SK-N-SH (cell line): ENCODE measurements around the gene XPOT. TPM values are rescaled to one million over a fixed set of nuclear protein-coding genes. Genes with fewer than 3 reads are reported as not detected.

Experiments
- CTCF ChIA-PET: fragments of 300-600, 350-600 bp; formaldehyde crosslinking; extraction: SDS; loops from one replicate; lab custom pipeline; 2021; lab: Yijun Ruan, JAX
- POLR2A ChIA-PET: fragments of 350-600 bp; sonication (Branson Sonifier 250); formaldehyde crosslinking; extraction: SDS; loops from one replicate; lab custom pipeline; 2020; ENCODE audit warnings: antibody characterized with exemption, inconsistent platforms; lab: Yijun Ruan, JAX
- DNase-seq: peaks from one replicate; pipeline ENCODE4 v3.0.0; 2012
- H2AFZ ChIP-seq: fragments of 200-600 bp; sonication (generic); 2 replicates; pipeline ENCODE4 v1.8.1; 2016; ENCODE audit warnings: antibody characterized with exemption, mild to moderate bottlenecking, low read depth
- H3F3A ChIP-seq: fragments of 200-600 bp; sonication (generic); replicated peaks from 2 replicates; pipeline ENCODE3; 2016; ENCODE audit warnings: antibody characterized with exemption, mild to moderate bottlenecking; ENCODE audit not compliant: insufficient read depth
- H3K27ac ChIP-seq, 2 experiments: fragments of 200-500 bp in 1 of 2; fragments of 200-600 bp in 1 of 2; sonication (Bioruptor generic) in 1 of 2; sonication (generic), shearing (Covaris generic) in 1 of 2; 2 replicates each; pipeline versions ENCODE4 v1.5.1 to v1.6.1; 2014 to 2016; ENCODE audit warnings: low read depth in 2 of 2, inconsistent platforms in 1 of 2, low read length in 1 of 2, mild to moderate bottlenecking in 1 of 2, mixed read lengths in 1 of 2
- H3K27me3 ChIP-seq: fragments of 200-600 bp; sonication (generic), shearing (Covaris generic); 2 replicates; pipeline ENCODE4 v1.6.1; 2016; ENCODE audit warnings: mixed run types; ENCODE audit not compliant: insufficient read depth
- H3K36me3 ChIP-seq, 2 experiments: fragments of 200-500 bp in 1 of 2; fragments of 200-600 bp in 1 of 2; sonication (Bioruptor generic) in 1 of 2; sonication (generic) in 1 of 2; replicated peaks in 1 of 2; 2 replicates each; pipeline versions ENCODE3 to v1.5.1; 2014 to 2016; ENCODE audit warnings: low read length in 1 of 2, mild to moderate bottlenecking in 1 of 2; ENCODE audit not compliant: insufficient read depth in 2 of 2, control insufficient read depth in 1 of 2
- H3K4me1 ChIP-seq, 2 experiments: fragments of 200-500 bp in 1 of 2; fragments of 200-600 bp in 1 of 2; sonication (Bioruptor generic) in 1 of 2; sonication (generic), shearing (Covaris generic) in 1 of 2; 2 replicates each; pipeline versions ENCODE4 v1.5.1 to v1.6.1; 2014 to 2016; ENCODE audit warnings: low read depth in 1 of 2, low read length in 1 of 2, mixed run types in 1 of 2; ENCODE audit not compliant: insufficient read depth in 2 of 2, control insufficient read depth in 1 of 2
- H3K4me2 ChIP-seq: fragments of 200-600 bp; sonication (generic), shearing (Covaris generic); 2 replicates; pipeline ENCODE4 v1.6.1; 2017; ENCODE audit warnings: mixed run types
- H3K4me3 ChIP-seq, 2 experiments: fragments of 200-500 bp in 1 of 2; fragments of 200-600 bp in 1 of 2; sonication (Bioruptor generic) in 1 of 2; sonication (generic), shearing (Covaris generic) in 1 of 2; 2 replicates each; pipeline versions ENCODE4 v1.5.1 to v1.8.1; 2014 to 2016; ENCODE audit warnings: low read depth in 2 of 2, inconsistent platforms in 1 of 2, low read length in 1 of 2, mild to moderate bottlenecking in 1 of 2, mixed read lengths in 1 of 2, moderate library complexity in 1 of 2
- H3K79me2 ChIP-seq: fragments of 200-600 bp; sonication (generic); 2 replicates; pipeline ENCODE4 v1.8.1; 2017; ENCODE audit warnings: mild to moderate bottlenecking; ENCODE audit not compliant: insufficient read depth
- H3K9ac ChIP-seq: fragments of 200-600 bp; sonication (generic); 2 replicates; pipeline ENCODE4 v1.6.1; 2017; ENCODE audit warnings: mixed run types
- H3K9me2 ChIP-seq: fragments of 200-600 bp; sonication (generic); 2 replicates; pipeline ENCODE4 v1.6.1; 2017; ENCODE audit warnings: mixed run types
- H3K9me3 ChIP-seq: fragments of 200-600 bp; sonication (generic); 2 replicates; pipeline ENCODE4 v1.6.1; 2017; ENCODE audit warnings: mixed run types, mild to moderate bottlenecking, moderate library complexity
- H4K20me1 ChIP-seq: fragments of 200-600 bp; sonication (generic); 2 replicates; pipeline ENCODE4 v1.6.1; 2017; ENCODE audit warnings: mild to moderate bottlenecking, mixed run types; ENCODE audit not compliant: insufficient read depth
- CHD2 ChIP-seq: fragments of 150-350 bp; IDR thresholded peaks from 2 replicates; pipeline ENCODE4 v1.6.1; 2018; ENCODE audit warnings: low read length; ENCODE audit not compliant: partially characterized antibody
- EZH2phosphoT487 ChIP-seq: fragments of 200-600 bp; sonication (generic); IDR thresholded peaks from 2 replicates; pipeline ENCODE4 v1.6.1; 2017; ENCODE audit warnings: low read depth, mixed run types, mild to moderate bottlenecking, antibody characterized with exemption, moderate library complexity, borderline replicate concordance
- FOSL2 ChIP-seq: IDR thresholded peaks from 2 replicates; pipeline ENCODE4 v1.4.0; 2012; ENCODE audit warnings: low read depth, mild to moderate bottlenecking, moderate library complexity, borderline replicate concordance
- FOXJ3 ChIP-seq: sonication (generic); formaldehyde crosslinking; IDR thresholded peaks from 2 replicates; pipeline ENCODE4 v1.5.1; 2020; ENCODE audit warnings: mild to moderate bottlenecking, missing genetic modification reagents
- GABPA ChIP-seq: IDR thresholded peaks from 2 replicates; pipeline ENCODE4 v1.4.0; 2012; ENCODE audit warnings: low read depth, mild to moderate bottlenecking
- NFIC ChIP-seq: IDR thresholded peaks from 2 replicates; pipeline ENCODE4 v1.4.0; 2012; ENCODE audit warnings: borderline replicate concordance
- RCOR1 ChIP-seq: fragments of 150-350 bp; IDR thresholded peaks from 2 replicates; pipeline ENCODE4 v1.6.1; 2017; ENCODE audit warnings: antibody characterized with exemption, low read length
- SIN3A ChIP-seq: IDR thresholded peaks from 2 replicates; pipeline ENCODE4 v1.6.1; 2012; ENCODE audit warnings: low read depth, mild to moderate bottlenecking, low read length, moderate library complexity, borderline replicate concordance
- TAF1 ChIP-seq: IDR thresholded peaks from 2 replicates; pipeline ENCODE4 v1.6.1; 2012; ENCODE audit warnings: low read depth, mild to moderate bottlenecking, low read length, moderate library complexity, borderline replicate concordance
- TCF12 ChIP-seq: IDR thresholded peaks from 2 replicates; pipeline ENCODE4 v1.4.0; 2012
- TEAD4 ChIP-seq: IDR thresholded peaks from 2 replicates; pipeline ENCODE4 v1.4.0; 2012; ENCODE audit warnings: mild to moderate bottlenecking, borderline replicate concordance; ENCODE audit not compliant: insufficient read depth
- USF2 ChIP-seq: fragments of 150-350 bp; IDR thresholded peaks from 2 replicates; pipeline ENCODE4 v1.6.1; 2017; ENCODE audit warnings: antibody characterized with exemption, low read length, low read depth, borderline replicate concordance
- WGBS: methylation state at CpG from one replicate; pipeline ENCODE4 v1.1.6; 2017; ENCODE audit warnings: low lambda C conversion rate; 5-methylcytosine and 5-hydroxymethylcytosine counted together
- polyA plus RNA-seq, 3 experiments: library from polyadenylated mRNA; depleted of rRNA; stranded (reverse); fragments of >200 nt; gene quantifications; 2 replicates each; pipeline ENCODE4 v1.2.3, GENCODE V29; 2012
- TF ChIP-seq, protein P1 (sequence below): IDR thresholded peaks from 2 replicates; pipeline ENCODE4 v1.4.0; 2012; ENCODE audit warnings: low read depth
- TF ChIP-seq, protein P2 (sequence below): IDR thresholded peaks from 2 replicates; pipeline ENCODE4 v1.4.0; 2012; ENCODE audit warnings: low read depth, borderline replicate concordance

XPOT gene
- polyA plus RNA-seq, 1 of the 3 experiments (the other 2 are of a cell fraction), result 25.6 TPM

DNA sequence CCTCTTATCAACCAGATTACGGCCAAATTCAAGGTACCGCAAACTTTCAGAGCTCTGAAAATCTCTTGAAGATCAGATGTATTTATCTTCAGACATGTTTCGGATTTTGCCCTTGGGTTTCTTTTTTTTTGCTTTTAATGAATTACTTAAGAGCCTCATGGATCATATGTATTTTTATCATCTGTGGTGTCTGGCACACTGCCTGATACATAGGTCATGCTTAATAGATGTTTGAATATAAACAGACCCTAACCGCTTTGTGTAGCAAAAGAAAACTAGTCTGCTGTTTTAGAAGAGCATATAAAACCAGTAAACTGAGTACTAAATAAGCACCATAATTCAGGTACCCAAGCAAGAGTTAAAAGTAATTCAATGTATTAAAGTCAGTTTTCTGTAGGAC, 27.6 kb downstream of the XPOT start:
- Histone ChIP-seq H3K79me2 (peaks cover 5% of the 10 kb centered on the region; the same call in 1 of the 2 replicates), H3K9me2 (no peaks in the 10 kb centered on the region), H4K20me1 (no peaks in the 10 kb centered on the region), H3K36me3 (peaks cover 70 to 93% of the 10 kb centered on the region in 2 experiments), H3K27me3 (no peaks in the 10 kb centered on the region), H3K27ac (no peak overlapping the region), H3K4me2 (no peak overlapping the region), H3K4me3 (no peak overlapping the region), H3K4me1 (no peaks in the 10 kb centered on the region), H3K9me3 (no peaks in the 10 kb centered on the region), H3K9ac (no peak overlapping the region), H3F3A (peaks cover 11% of the 10 kb centered on the region), H2AFZ (no peak overlapping the region)
- ChIA-PET CTCF (no interaction called here), POLR2A (no interaction called here)
- TF ChIP-seq NFIC, result no peak
- TF ChIP-seq USF2, result no peak
- TF ChIP-seq SIN3A, result no peak
- no peak for TF ChIP-seq GABPA
- no peak for TF ChIP-seq TCF12
- TF ChIP-seq, protein P1, sequence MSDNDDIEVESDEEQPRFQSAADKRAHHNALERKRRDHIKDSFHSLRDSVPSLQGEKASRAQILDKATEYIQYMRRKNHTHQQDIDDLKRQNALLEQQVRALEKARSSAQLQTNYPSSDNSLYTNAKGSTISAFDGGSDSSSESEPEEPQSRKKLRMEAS, result no peak
- no peak for TF ChIP-seq CHD2
- TF ChIP-seq TEAD4, result no peak
- TF ChIP-seq EZH2phosphoT487, result no peak
- no peak for DNase-seq
- 97% methylated on average over 4 of the region's 4 CpGs for WGBS

DNA sequence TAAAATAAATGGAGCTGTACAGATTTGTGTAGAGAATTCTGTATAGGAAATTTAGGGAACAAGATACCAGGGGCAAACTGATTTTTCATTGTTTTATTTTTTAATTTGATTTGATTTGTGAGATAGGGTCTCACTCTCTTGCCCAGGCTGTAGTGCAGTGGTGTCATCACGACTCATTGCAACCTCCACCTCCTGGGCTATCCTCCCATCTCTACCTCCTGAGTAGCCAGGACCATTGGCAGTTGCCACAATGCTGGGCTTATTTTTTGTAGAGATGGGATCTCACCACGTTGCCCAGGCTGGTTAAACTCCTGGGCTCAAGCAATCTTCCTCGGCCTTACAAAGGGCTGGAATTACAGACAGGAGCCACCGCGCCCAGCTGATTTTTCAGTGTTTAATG, 29.7 kb downstream of the XPOT start:
- Histone ChIP-seq H3K27me3 (no peaks in the 10 kb centered on the region), H3K36me3 (peaks cover 71 to 86% of the 10 kb centered on the region in 2 experiments), H3K4me3 (no peak overlapping the region), H4K20me1 (no peaks in the 10 kb centered on the region), H3K9me3 (no peaks in the 10 kb centered on the region), H3K4me2 (no peak overlapping the region), H3F3A (peaks cover 8% of the 10 kb centered on the region), H3K27ac (no peak overlapping the region), H3K79me2 (peaks cover 9% of the 10 kb centered on the region; the same call in 1 of the 2 replicates), H3K9me2 (no peaks in the 10 kb centered on the region), H3K9ac (no peak overlapping the region), H3K4me1 (no peaks in the 10 kb centered on the region), H2AFZ (no peak overlapping the region)
- DNase-seq, result no peak
- CTCF ChIA-PET, result no interaction called here
- WGBS, result 93% methylated on average over 5 of the region's 5 CpGs
- POLR2A ChIA-PET, result no interaction called here
- no peak for TF ChIP-seq FOXJ3
- no peak for TF ChIP-seq RCOR1
- TF ChIP-seq, protein P2, sequence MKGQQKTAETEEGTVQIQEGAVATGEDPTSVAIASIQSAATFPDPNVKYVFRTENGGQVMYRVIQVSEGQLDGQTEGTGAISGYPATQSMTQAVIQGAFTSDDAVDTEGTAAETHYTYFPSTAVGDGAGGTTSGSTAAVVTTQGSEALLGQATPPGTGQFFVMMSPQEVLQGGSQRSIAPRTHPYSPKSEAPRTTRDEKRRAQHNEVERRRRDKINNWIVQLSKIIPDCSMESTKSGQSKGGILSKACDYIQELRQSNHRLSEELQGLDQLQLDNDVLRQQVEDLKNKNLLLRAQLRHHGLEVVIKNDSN, result no peak
- no peak for TF ChIP-seq FOSL2
- TF ChIP-seq, protein P1, result no peak
- no peak for TF ChIP-seq TEAD4
- no peak for TF ChIP-seq EZH2phosphoT487
- no peak for TF ChIP-seq TAF1
